Heart left ventricle (tissue), 16 donors: ENCODE measurements around the gene CPNE4. TPM values are rescaled to one million over a fixed set of nuclear protein-coding genes. Genes with fewer than 3 reads are reported as not detected.

Source experiments
- ATAC-seq, 4 donors: fragments of 200-7000 bp; cut with Tn5 transposase; one replicate each; pipeline ENCODE4 v1.9.1; 2020 to 2022; ENCODE audit warnings: moderate library complexity in 4 of 4, mild to moderate bottlenecking in 3 of 4, moderate number of reproducible peaks in 1 of 4
- DNase-seq, 5 donors: peaks; one replicate each; pipeline ENCODE4 v3.0.0-alpha.2; 2020
- H3K27ac ChIP-seq, 12 donors: fragments of 200-600 bp; sonication (generic) in 4 of 12; one replicate each; pipeline versions ENCODE4 v1.5.0 to v1.8.0; 2016 to 2022; ENCODE audit warnings: mild to moderate bottlenecking in 2 of 12
- H3K27me3 ChIP-seq, 9 donors: fragments of 200-600 bp; sonication (generic) in 2 of 9; one replicate each; pipeline versions ENCODE4 v1.5.1 to v1.8.0; 2016 to 2022; ENCODE audit warnings: mild to moderate bottlenecking in 3 of 9
- H3K36me3 ChIP-seq, 9 donors: fragments of 200-600 bp; sonication (generic) in 2 of 9; one replicate each; pipeline versions ENCODE4 v1.5.0 to v1.8.0; 2018 to 2022; ENCODE audit warnings: mild to moderate bottlenecking in 2 of 9
- H3K4me1 ChIP-seq, 12 donors: fragments of 200-600 bp; sonication (generic) in 4 of 12; one replicate each; pipeline versions ENCODE4 v1.5.0 to v1.8.0; 2016 to 2022; ENCODE audit warnings: mild to moderate bottlenecking in 3 of 12
- H3K4me3 ChIP-seq, 12 donors: fragments of 200-600 bp; sonication (generic) in 4 of 12; one replicate each; pipeline versions ENCODE4 v1.5.0 to v1.8.0; 2017 to 2022; ENCODE audit warnings: mild to moderate bottlenecking in 9 of 12, moderate library complexity in 4 of 12
- H3K9me3 ChIP-seq, 12 donors: fragments of 200-600 bp; sonication (generic) in 4 of 12; one replicate each; pipeline versions ENCODE4 v1.5.0 to v1.8.0; 2016 to 2022; ENCODE audit warnings: mild to moderate bottlenecking in 1 of 12
- CTCF ChIP-seq, 12 donors: fragments of 200-600 bp; sonication (generic) in 4 of 12; IDR thresholded peaks; one replicate each; pipeline versions ENCODE4 v1.5.0 to v1.8.0; 2018 to 2022; ENCODE audit warnings: antibody characterized with exemption in 12 of 12, mild to moderate bottlenecking in 5 of 12
- POLR2A ChIP-seq, 2 donors: fragments of 450-650 bp; IDR thresholded peaks; one replicate each; pipeline ENCODE4 v1.6.1; 2017; ENCODE audit warnings: antibody characterized with exemption in 2 of 2, mild to moderate bottlenecking in 2 of 2, moderate library complexity in 2 of 2
- WGBS, 4 donors: extraction: QIAGEN DNeasy Blood & Tissue Kit in 2 of 4; methylation state at CpG; one replicate each; pipeline versions ENCODE4 v1.1.5 to v1.1.7; 2013 to 2018; 5-methylcytosine and 5-hydroxymethylcytosine counted together
- intact Hi-C, 10 donors: fragments of 100-400 bp; cut with DNase I; formaldehyde crosslinking; loops; one replicate each; pipeline versions ENCODE4 v1.11.1 to v1.14.2; 2022
- polyA plus RNA-seq, 2 donors: library from polyadenylated mRNA; stranded (reverse); fragments of 200-250 nt; gene quantifications; one replicate each; pipeline ENCODE4 v1.2.3, GENCODE V29; 2013
- total RNA-seq, 9 donors: library from RNA; depleted of rRNA in 2 of 9; stranded (reverse); fragments of >200 nt in 2 of 9; fragmentation: NEBNext Ultra II Directional in 3 of 9; extraction: Animal tissue kit (Norgen Biotek cat#: 25700) in 3 of 9; gene quantifications; one replicate each; pipeline versions ENCODE4 v1.1.0 to v1.2.4, GENCODE V29; 2016 to 2023
- donor health status: ischemic (EF 13 %, LVEDD 7.1; RV severe dilation, severe dysfunction).
- donor health status: healthy with polysubstance abuse.
- donor health status: DM: no; HTN: yes; CAD: no.
- donor health status: DM: no; HTN: no; CAD: no.
- donor health status: ischemic (EF 25% LVEDD 6.9; RV normal size, moderate dysfunction).
- donor health status: ischemic (EF 25% LVEDD 5.7; RV mildly dilated, moderate dysfunction).
- donor health status: healthy.
- donor health status: DM: yes; HTN: yes; CAD: no.
- donor health status: ischemic (EF 35%, LVEDD 5.7; RV mildly dilated, moderate dysfunction).
- donor health status: nonischemic (EF 11% LVEDD 7.7; RV severe dilation, severe dysfunction).
- donor health status: DM: yes; HTN: yes; CAD: no.
- donor health status: PGD.
- donor health status: ischemic (EF 29% LVEDD 5.4; RV normal size, mild dysfunction).
- donor health status: nonischemic (EF 23%, LVEDD 6.1; RV moderate dilation, normal function).

Gene CPNE4
- total and polyA plus RNA-seq, 11 donors, result 1.7 to 99.7 (median 24.9) TPM

GRCh38 chr3:132001036-132001435 lies 33.8 kb downstream of the CPNE4 start:
- H3K27me3 ChIP-seq, result no peaks in the 10 kb centered on the region
- no peak overlapping the region for H3K4me3 ChIP-seq
- intact Hi-C loops, result no loop called here
- DNase-seq (no peak), ATAC-seq (no peak)
- no peaks in the 10 kb centered on the region for H3K4me1 ChIP-seq
- no peak overlapping the region for H3K27ac ChIP-seq
- WGBS, 4 donors, result 31 to 49% (median 42%) methylated on average over 1 of the region's 1 CpG
- no peak for TF ChIP-seq POLR2A (IDR thresholded peaks at IDR 0.05)
- no peak for TF ChIP-seq CTCF (IDR thresholded peaks at IDR 0.05)
- no peaks in the 10 kb centered on the region for H3K36me3 ChIP-seq
- H3K9me3 ChIP-seq, result no peaks in the 10 kb centered on the region

- intact Hi-C loops, result no loop called here
- no peak for TF ChIP-seq POLR2A (IDR thresholded peaks at IDR 0.05)
- TF ChIP-seq CTCF (IDR thresholded peaks at IDR 0.05), result no peak
- DNase-seq, result no peak
- Histone ChIP-seq H3K4me1 (no peaks in the 10 kb centered on the region), H3K27ac (no peak overlapping the region), H3K4me3 (no peak overlapping the region), H3K36me3 (no peaks in the 10 kb centered on the region), H3K9me3 (no peaks in the 10 kb centered on the region), H3K27me3 (peaks cover 0 to under 1% (median 0%) of the 10 kb centered on the region in 9 donors)
- 45 to 67% (median 55%) methylated on average over 1 of the region's 1 CpG for WGBS, 4 donors
- ATAC-seq, result no peak
Observed at GRCh38 chr3:131998027-131998426, 36.8 kb downstream of the CPNE4 start.

GRCh38 chr3:131995891-131996290 lies 38.9 kb downstream of the CPNE4 start:
- H3K36me3 ChIP-seq, result no peaks in the 10 kb centered on the region
- ATAC-seq, result no peak
- no peaks in the 10 kb centered on the region for H3K4me1 ChIP-seq
- TF ChIP-seq POLR2A (IDR thresholded peaks at IDR 0.05) (no peak), CTCF (IDR thresholded peaks at IDR 0.05) (no peak)
- H3K4me3 ChIP-seq, result no peak overlapping the region
- intact Hi-C loops, result no loop called here
- DNase-seq, result no peak
- 83 to 91% (median 87%) methylated on average over 3 of the region's 3 CpGs for WGBS, 4 donors
- peaks cover 0 to 6% (median 0%) of the 10 kb centered on the region in 9 donors for H3K27me3 ChIP-seq
- no peak overlapping the region for H3K27ac ChIP-seq
- peaks cover 0 to 11% (median 0%) of the 10 kb centered on the region in 12 donors for H3K9me3 ChIP-seq

- TF ChIP-seq POLR2A (IDR thresholded peaks at IDR 0.05) (no peak), CTCF (IDR thresholded peaks at IDR 0.05) (no peak)
- Histone ChIP-seq H3K27ac (no peak overlapping the region), H3K4me1 (no peaks in the 10 kb centered on the region), H3K36me3 (no peaks in the 10 kb centered on the region), H3K9me3 (peaks cover 0 to 15% (median 0%) of the 10 kb centered on the region in 12 donors), H3K4me3 (no peak overlapping the region), H3K27me3 (peaks cover 0 to 6% (median 0%) of the 10 kb centered on the region in 9 donors)
- no peak for DNase-seq
- no peak for ATAC-seq
- WGBS, 4 donors, result 90 to 98% (median 95%) methylated on average over 1 to 3 of the region's 3 CpGs
- intact Hi-C loops, result no loop called here
Observed at GRCh38 chr3:131989318-131989717, 45.5 kb downstream of the CPNE4 start.
